ENCODE measurements around the gene FKBP1C. TPM values are rescaled to one million over a fixed set of nuclear protein-coding genes. Genes with fewer than 3 reads are reported as not detected.

Gene FKBP1C
- total RNA-seq, 1 donor from 2014 or later, result not detected

DNA sequence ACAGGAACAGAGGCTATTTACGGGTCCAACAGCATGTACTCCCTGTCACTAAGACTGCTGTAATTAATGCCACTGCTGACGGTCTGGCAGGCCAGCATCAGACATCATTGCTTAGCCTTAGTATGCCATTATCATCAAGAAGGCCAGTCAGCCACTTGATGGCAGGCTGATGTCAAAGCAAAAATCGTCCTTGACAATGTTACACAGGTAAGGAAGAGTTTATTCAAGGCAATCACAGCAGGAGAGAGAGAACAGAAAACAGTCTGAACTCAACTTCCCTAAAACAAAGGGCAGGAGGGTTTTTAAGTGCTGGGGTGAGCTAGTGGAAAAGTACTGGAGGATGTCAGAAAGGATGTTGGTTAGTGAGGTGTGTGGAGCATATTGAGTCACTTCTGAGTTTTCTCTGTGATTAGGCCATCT is 25.1 kb downstream of the FKBP1C start:
- no peak for FAIRE-seq

DNA sequence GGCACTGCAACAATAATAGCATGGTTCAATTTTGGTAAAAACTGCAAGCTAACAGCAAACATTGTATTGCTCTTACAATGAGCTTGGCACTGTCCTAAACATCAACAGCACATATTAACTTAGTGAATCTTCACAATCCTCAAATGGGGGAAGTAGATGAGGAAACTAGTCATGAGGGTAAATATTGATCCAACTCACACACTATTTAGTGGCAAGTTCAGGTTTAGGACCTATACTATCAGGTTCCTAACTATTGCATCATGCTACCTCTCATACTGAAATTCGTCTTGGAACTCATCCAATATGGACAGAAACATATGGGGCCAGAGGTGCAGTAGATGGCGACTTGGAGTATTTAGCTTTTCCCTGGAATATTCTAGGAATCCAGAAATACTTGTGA is 34.2 kb downstream of the FKBP1C start:
- no peaks in the 10 kb centered on the region for H3K36me3 ChIP-seq (ENCODE audit: control insufficient read depth, insufficient read depth, low read length)
- no peak overlapping the region for H3K4me3 ChIP-seq (ENCODE audit: low read depth, low read length)
- FAIRE-seq, result no peak
- H3K27me3 ChIP-seq (ENCODE audit: control insufficient read depth, insufficient read depth, low read length), result no peaks in the 10 kb centered on the region
- TF ChIP-seq, protein P1, sequence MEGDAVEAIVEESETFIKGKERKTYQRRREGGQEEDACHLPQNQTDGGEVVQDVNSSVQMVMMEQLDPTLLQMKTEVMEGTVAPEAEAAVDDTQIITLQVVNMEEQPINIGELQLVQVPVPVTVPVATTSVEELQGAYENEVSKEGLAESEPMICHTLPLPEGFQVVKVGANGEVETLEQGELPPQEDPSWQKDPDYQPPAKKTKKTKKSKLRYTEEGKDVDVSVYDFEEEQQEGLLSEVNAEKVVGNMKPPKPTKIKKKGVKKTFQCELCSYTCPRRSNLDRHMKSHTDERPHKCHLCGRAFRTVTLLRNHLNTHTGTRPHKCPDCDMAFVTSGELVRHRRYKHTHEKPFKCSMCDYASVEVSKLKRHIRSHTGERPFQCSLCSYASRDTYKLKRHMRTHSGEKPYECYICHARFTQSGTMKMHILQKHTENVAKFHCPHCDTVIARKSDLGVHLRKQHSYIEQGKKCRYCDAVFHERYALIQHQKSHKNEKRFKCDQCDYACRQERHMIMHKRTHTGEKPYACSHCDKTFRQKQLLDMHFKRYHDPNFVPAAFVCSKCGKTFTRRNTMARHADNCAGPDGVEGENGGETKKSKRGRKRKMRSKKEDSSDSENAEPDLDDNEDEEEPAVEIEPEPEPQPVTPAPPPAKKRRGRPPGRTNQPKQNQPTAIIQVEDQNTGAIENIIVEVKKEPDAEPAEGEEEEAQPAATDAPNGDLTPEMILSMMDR (IDR thresholded peaks at IDR 0.05; ENCODE audit: insufficient read depth, low read length, severe bottlenecking), result no peak
- DNase-seq (ENCODE audit: low read depth), result no peak

More for the DNA sequence above, 25.1 kb downstream of the FKBP1C start:
- DNase-seq (ENCODE audit: low read depth), result no peak
- TF ChIP-seq, protein P1 (IDR thresholded peaks at IDR 0.05; ENCODE audit: insufficient read depth, low read length, severe bottlenecking), result no peak
- Histone ChIP-seq H3K4me3 (ENCODE audit: low read depth, low read length) (no peak overlapping the region), H3K36me3 (ENCODE audit: control insufficient read depth, insufficient read depth, low read length) (no peaks in the 10 kb centered on the region), H3K27me3 (ENCODE audit: control insufficient read depth, insufficient read depth, low read length) (no peaks in the 10 kb centered on the region)

DNA sequence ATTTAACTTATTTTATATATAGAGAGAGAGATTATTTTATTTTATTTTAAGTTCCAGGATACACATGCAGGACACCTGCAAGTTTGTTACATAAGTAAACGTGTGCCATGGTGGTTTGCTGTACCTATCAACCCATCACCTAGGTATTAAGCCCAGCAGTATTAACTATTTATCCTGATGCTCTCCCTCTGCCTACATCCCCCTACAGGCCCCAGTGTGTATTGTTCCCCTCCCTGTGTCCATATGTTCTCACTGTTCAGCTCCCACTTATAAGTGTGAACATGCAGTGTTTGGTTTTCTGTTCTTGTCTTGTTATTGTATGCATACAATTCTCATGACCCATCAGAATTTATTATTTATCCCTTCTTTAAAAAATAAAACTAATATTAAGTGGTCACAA is 34.6 kb downstream of the FKBP1C start:
- Histone ChIP-seq H3K36me3 (ENCODE audit: control insufficient read depth, insufficient read depth, low read length) (no peaks in the 10 kb centered on the region), H3K27me3 (ENCODE audit: control insufficient read depth, insufficient read depth, low read length) (no peaks in the 10 kb centered on the region), H3K4me3 (ENCODE audit: low read depth, low read length) (no peak overlapping the region)
- no peak for DNase-seq (ENCODE audit: low read depth)
- TF ChIP-seq, protein P1 (IDR thresholded peaks at IDR 0.05; ENCODE audit: insufficient read depth, low read length, severe bottlenecking), result no peak
- no peak for FAIRE-seq

DNA sequence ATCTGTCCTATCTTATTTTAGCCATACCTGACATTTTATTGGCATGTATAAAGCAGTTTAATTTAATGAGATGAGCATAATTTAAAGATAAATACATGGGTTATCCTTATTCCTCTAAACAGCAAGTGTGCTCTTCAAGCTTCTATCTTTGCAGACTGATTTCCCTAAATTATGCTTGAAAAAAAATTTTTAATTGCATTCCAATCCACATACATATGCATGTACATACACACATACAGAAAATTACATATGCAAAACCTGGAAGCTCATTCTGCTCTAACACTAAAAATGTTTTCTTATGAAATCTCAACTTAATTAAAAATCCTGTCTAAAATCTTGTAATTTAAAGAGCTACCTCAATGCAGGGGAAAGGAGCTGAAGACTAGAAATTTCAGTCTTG is 35.3 kb downstream of the FKBP1C start:
- H3K4me3 ChIP-seq (ENCODE audit: low read depth, low read length), result no peak overlapping the region
- no peak for DNase-seq (ENCODE audit: low read depth)
- no peaks in the 10 kb centered on the region for H3K27me3 ChIP-seq (ENCODE audit: control insufficient read depth, insufficient read depth, low read length)
- TF ChIP-seq, protein P1 (IDR thresholded peaks at IDR 0.05; ENCODE audit: insufficient read depth, low read length, severe bottlenecking), result no peak
- no peaks in the 10 kb centered on the region for H3K36me3 ChIP-seq (ENCODE audit: control insufficient read depth, insufficient read depth, low read length)
- no peak for FAIRE-seq

DNA sequence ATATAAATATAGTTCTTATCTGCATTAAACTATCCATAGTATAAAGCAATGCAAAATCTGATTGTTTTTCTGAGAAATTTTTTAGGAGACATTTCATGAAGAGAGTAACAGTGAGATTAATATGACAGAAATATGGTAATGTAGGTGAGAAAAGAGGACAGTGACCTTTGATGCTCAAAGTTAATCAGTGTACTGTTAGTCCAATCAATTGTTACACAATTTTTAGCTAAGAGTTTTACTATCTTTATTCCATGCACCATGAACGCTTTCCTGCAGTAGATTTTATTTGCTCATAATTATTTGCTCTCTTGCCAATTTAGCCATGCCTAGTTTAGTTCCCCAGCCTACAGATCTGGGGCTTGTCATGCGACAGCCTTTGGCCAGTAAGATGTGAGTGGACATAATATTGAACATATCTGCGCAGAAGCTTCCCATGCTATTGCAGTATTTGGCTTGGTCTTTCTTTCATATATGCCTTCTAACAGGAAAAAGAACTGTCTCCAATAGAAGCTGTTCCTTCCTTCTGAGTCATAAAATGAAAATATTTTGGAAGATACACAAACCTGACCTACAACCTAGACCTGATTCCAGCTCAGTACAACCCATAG is 38.7 kb downstream of the FKBP1C start:
- no peaks in the 10 kb centered on the region for H3K36me3 ChIP-seq (ENCODE audit: control insufficient read depth, insufficient read depth, low read length)
- TF ChIP-seq, protein P1 (IDR thresholded peaks at IDR 0.05; ENCODE audit: insufficient read depth, low read length, severe bottlenecking), result no peak
- no peak overlapping the region for H3K4me3 ChIP-seq (ENCODE audit: low read depth, low read length)
- no peak for DNase-seq (ENCODE audit: low read depth)
- FAIRE-seq, result no peak
- H3K27me3 ChIP-seq (ENCODE audit: control insufficient read depth, insufficient read depth, low read length), result no peaks in the 10 kb centered on the region

DNA sequence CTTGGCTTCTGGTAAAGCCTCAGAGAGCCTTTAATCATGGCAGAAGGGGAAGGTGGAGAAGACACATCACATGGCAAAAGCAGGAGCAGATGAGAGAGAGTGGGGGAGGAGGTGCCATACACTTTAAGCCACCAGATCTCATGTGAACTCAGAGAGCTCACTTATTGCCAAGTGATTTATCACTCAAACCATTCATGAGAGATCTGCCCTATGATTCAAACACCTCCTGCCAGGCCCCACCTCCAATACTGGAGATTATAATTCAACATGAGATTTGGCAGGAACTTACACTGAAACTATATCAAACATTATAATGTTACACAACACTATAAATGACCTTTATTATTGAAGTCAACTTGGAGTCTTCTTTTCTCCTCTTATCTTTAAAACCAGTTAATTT is 47.9 kb downstream of the FKBP1C start:
- FAIRE-seq, result no peak
- TF ChIP-seq, protein P1 (IDR thresholded peaks at IDR 0.05; ENCODE audit: insufficient read depth, low read length, severe bottlenecking), result no peak
- Histone ChIP-seq H3K27me3 (ENCODE audit: control insufficient read depth, insufficient read depth, low read length) (no peaks in the 10 kb centered on the region), H3K4me3 (ENCODE audit: low read depth, low read length) (no peak overlapping the region), H3K36me3 (ENCODE audit: control insufficient read depth, insufficient read depth, low read length) (no peaks in the 10 kb centered on the region)
- DNase-seq (ENCODE audit: low read depth), result no peak

Measured in bronchial epithelial cell (primary cell).